ENCODE data around the gene EIF4B.

- TF ChIP-seq GATA3 (IDR thresholded peaks at IDR 0.05; ENCODE audit: low read depth, low read length) = no peak
- TF ChIP-seq GATA2 (IDR thresholded peaks at IDR 0.05; ENCODE audit: low read depth, low read length) = no peak
Measured at GRCh38 chr12:52975204-52975603, 31.1 kb upstream of the EIF4B start.
